SK-N-SH (cell line): Measurements from ENCODE around the gene COL9A3.

Experiments used
- ELF1 ChIP-seq: IDR thresholded peaks from 2 replicates; pipeline ENCODE4 v1.4.0; 2012
- EP300 ChIP-seq, 2 experiments: IDR thresholded peaks; 2 replicates each; pipeline versions ENCODE4 v1.4.0 to v1.6.1; 2012; ENCODE audit warnings: borderline replicate concordance in 1 of 2, low read depth in 1 of 2, low read length in 1 of 2
- EZH2phosphoT487 ChIP-seq: fragments of 200-600 bp; sonication (generic); IDR thresholded peaks from 2 replicates; pipeline ENCODE4 v1.6.1; 2017; ENCODE audit warnings: low read depth, mixed run types, mild to moderate bottlenecking, antibody characterized with exemption, moderate library complexity, borderline replicate concordance
- GABPA ChIP-seq: IDR thresholded peaks from 2 replicates; pipeline ENCODE4 v1.4.0; 2012; ENCODE audit warnings: low read depth, mild to moderate bottlenecking
- MEF2A ChIP-seq: IDR thresholded peaks from 2 replicates; pipeline ENCODE4 v1.4.0; 2012; ENCODE audit warnings: low read depth, borderline replicate concordance
- RFX5 ChIP-seq: IDR thresholded peaks from 2 replicates; pipeline ENCODE4 v1.6.1; 2012; ENCODE audit warnings: mild to moderate bottlenecking, improper control_type of control experiment, low read length
- SIN3A ChIP-seq: IDR thresholded peaks from 2 replicates; pipeline ENCODE4 v1.6.1; 2012; ENCODE audit warnings: low read depth, mild to moderate bottlenecking, low read length, moderate library complexity, borderline replicate concordance
- TF ChIP-seq, protein P1 (sequence below): fragments of 200-600 bp; sonication (generic); IDR thresholded peaks from 2 replicates; pipeline ENCODE4 v1.6.1; 2017; ENCODE audit warnings: antibody characterized with exemption, mild to moderate bottlenecking, moderate library complexity

DNA sequence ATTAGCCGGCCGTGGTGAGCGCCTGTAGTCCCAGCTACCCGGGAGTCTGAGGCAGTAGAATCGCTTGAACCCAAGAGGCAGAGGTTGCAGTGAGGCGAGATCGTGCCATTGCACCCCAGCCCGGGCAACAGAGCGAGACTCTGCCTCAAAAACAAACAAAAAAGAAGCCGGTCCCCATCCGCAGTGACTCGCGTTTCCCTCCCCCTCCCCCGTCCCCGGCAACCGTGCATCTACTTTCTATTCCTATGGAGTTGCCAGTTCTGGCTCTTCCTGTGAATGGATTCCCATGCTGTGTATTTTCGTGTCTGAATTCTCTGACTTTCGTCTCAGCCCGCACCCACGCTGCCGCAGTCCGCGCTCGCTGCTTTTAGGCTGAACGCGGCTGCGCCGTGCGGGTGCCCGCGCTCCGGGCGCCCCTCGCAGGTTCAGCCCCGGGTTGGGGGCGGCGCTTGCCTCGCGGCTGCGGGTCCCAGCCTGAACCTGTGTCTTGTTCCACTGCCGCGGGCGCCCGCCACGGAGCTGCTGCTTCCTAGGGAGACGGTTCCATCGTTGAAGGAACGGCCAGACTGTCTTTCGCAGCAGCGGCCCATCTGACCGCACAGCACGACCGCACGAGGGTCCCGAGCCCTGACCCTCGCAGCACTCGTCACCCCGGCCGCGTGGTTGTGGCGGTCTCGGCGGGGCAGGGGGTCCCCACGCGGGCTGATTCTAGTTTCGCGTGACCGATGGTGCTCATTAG lies 21.7 kb upstream of the COL9A3 start:
- TF ChIP-seq, protein P1, sequence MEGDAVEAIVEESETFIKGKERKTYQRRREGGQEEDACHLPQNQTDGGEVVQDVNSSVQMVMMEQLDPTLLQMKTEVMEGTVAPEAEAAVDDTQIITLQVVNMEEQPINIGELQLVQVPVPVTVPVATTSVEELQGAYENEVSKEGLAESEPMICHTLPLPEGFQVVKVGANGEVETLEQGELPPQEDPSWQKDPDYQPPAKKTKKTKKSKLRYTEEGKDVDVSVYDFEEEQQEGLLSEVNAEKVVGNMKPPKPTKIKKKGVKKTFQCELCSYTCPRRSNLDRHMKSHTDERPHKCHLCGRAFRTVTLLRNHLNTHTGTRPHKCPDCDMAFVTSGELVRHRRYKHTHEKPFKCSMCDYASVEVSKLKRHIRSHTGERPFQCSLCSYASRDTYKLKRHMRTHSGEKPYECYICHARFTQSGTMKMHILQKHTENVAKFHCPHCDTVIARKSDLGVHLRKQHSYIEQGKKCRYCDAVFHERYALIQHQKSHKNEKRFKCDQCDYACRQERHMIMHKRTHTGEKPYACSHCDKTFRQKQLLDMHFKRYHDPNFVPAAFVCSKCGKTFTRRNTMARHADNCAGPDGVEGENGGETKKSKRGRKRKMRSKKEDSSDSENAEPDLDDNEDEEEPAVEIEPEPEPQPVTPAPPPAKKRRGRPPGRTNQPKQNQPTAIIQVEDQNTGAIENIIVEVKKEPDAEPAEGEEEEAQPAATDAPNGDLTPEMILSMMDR: no peak
- TF ChIP-seq SIN3A (no peak), RFX5 (no peak), EP300 (IDR thresholded peaks at IDR 0.05; ENCODE audit: borderline replicate concordance in 1 of 2, low read depth in 1 of 2, low read length in 1 of 2) (no peak), EZH2phosphoT487 (no peak), MEF2A (no peak), GABPA (no peak), ELF1 (no peak)
